ENCODE data around the gene AGMO.

Gene AGMO

DNA sequence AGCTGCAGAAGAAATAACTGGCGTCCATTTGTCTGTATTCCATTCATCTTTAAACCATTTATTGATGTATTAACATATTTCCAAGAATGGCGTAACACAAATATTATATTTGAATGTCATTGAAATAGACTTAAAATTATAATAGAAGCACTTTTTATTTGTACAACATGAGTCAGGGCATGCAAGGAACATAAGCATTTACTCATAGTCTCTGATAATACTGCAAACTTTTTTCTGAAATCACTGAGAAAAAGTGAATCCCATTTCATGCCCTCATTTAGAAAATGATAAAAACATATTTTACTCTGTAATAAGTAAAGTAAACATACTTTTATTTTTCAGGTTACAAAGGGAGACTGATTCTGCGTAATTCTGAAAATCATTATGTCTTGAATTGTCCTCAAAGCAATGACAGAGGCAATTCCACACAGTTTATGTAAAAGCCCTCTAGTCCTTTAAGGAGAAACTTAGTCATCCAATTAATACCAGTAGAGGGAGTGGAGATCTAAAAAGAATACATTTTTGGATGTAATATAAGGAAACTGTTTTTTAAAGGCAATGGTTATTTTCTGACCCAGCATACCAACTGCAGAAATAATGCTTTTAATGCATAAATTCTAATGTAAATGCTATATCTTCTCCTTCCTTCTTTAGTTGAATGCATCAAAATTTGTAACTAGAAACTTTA lies 58.1 kb downstream of the AGMO start:
- Histone ChIP-seq H3K4me3 (ENCODE audit: low read depth in 1 of 2, low read length in 1 of 2) (no peak overlapping the region), H3K36me3 (no peaks in the 10 kb centered on the region), H3K4me1 (ENCODE audit: control insufficient read depth in 1 of 2, insufficient read depth in 1 of 2, low read depth in 1 of 2, low read length in 1 of 2) (no peaks in the 10 kb centered on the region), H3K27ac (no peak overlapping the region), H3K27me3 (no peaks in the 10 kb centered on the region), H3K9me3 (no peaks in the 10 kb centered on the region)
- TF ChIP-seq, protein P1, sequence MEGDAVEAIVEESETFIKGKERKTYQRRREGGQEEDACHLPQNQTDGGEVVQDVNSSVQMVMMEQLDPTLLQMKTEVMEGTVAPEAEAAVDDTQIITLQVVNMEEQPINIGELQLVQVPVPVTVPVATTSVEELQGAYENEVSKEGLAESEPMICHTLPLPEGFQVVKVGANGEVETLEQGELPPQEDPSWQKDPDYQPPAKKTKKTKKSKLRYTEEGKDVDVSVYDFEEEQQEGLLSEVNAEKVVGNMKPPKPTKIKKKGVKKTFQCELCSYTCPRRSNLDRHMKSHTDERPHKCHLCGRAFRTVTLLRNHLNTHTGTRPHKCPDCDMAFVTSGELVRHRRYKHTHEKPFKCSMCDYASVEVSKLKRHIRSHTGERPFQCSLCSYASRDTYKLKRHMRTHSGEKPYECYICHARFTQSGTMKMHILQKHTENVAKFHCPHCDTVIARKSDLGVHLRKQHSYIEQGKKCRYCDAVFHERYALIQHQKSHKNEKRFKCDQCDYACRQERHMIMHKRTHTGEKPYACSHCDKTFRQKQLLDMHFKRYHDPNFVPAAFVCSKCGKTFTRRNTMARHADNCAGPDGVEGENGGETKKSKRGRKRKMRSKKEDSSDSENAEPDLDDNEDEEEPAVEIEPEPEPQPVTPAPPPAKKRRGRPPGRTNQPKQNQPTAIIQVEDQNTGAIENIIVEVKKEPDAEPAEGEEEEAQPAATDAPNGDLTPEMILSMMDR (IDR thresholded peaks at IDR 0.05) = no peak

DNA sequence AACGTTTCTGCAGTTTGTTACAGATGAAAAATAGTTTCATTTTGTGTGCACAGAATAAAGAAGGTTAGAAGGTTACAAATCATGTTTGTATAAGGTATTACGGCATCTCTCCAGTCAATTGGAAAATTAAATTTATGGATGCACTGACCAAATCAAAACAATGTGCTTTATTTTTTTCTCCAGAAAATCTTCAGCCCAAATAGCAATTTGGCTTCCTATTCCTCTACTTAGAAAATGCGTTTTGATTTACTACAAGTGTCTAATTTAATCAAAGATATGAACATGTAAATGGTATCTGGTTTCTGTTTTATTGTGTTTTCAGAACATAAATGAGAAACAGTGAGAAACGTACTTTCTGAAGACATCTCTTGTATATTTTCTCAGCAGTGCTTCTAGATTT lies 63.4 kb downstream of the AGMO start:
- H3K9me3 ChIP-seq = no peaks in the 10 kb centered on the region
- no peaks in the 10 kb centered on the region for H3K4me1 ChIP-seq (ENCODE audit: control insufficient read depth in 1 of 2, insufficient read depth in 1 of 2, low read depth in 1 of 2, low read length in 1 of 2)
- no peak overlapping the region for H3K4me3 ChIP-seq (ENCODE audit: low read depth in 1 of 2, low read length in 1 of 2)
- no peaks in the 10 kb centered on the region for H3K27me3 ChIP-seq
- H3K27ac ChIP-seq = no peak overlapping the region
- H3K36me3 ChIP-seq = no peaks in the 10 kb centered on the region
- TF ChIP-seq, protein P1 (IDR thresholded peaks at IDR 0.05) = no peak

DNA sequence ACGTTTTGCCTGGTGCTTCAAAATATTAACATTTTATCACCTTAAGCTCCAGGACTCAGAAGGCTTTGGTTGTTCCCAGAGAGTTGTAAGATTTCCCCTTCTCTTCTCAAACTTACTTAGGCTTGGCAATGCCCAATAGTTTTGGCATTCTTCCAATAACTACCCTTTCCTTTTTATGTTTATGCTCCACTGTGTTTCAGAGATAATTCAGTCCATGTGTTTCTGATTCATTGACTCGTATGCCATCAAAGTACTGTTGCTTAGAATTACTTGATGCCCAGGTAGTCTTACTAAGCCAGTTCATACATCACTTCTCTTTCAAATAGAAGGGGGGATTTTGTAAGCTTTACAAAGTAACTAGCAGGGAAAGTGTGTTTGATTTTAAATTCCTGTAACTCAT lies 66.6 kb downstream of the AGMO start:
- H3K27ac ChIP-seq = no peak overlapping the region
- H3K4me3 ChIP-seq (ENCODE audit: low read depth in 1 of 2, low read length in 1 of 2) = no peak overlapping the region
- H3K36me3 ChIP-seq = no peaks in the 10 kb centered on the region
- no peaks in the 10 kb centered on the region for H3K9me3 ChIP-seq
- H3K27me3 ChIP-seq = no peaks in the 10 kb centered on the region
- peaks cover 0 to 3% of the 10 kb centered on the region in 2 experiments for H3K4me1 ChIP-seq (ENCODE audit: control insufficient read depth in 1 of 2, insufficient read depth in 1 of 2, low read depth in 1 of 2, low read length in 1 of 2)
- TF ChIP-seq, protein P1 (IDR thresholded peaks at IDR 0.05) = no peak

DNA sequence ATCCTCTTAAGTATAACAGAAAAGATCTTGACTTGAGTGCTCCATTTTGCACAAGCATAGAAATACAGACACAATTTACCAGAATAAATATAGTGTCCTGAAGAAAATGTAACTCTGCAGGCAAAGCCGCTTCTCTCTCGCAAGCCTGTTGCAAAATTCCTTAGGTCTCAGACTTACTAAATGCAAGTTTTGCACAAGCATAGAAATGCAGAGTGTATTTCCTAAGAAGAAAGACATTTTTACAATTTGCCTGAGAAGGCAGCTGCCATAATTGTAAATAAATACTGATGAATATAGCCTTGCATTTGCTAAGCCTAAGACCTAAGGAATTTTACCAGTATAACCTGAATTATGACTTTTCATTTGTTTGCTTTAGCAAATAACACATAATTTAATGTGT lies 67.1 kb downstream of the AGMO start:
- no peak overlapping the region for H3K4me3 ChIP-seq (ENCODE audit: low read depth in 1 of 2, low read length in 1 of 2)
- H3K36me3 ChIP-seq = no peaks in the 10 kb centered on the region
- H3K27me3 ChIP-seq = no peaks in the 10 kb centered on the region
- TF ChIP-seq, protein P1 (IDR thresholded peaks at IDR 0.05) = no peak
- H3K27ac ChIP-seq = no peak overlapping the region
- H3K4me1 ChIP-seq (ENCODE audit: control insufficient read depth in 1 of 2, insufficient read depth in 1 of 2, low read depth in 1 of 2, low read length in 1 of 2) = peaks cover 0 to 3% of the 10 kb centered on the region in 2 experiments
- no peaks in the 10 kb centered on the region for H3K9me3 ChIP-seq

DNA sequence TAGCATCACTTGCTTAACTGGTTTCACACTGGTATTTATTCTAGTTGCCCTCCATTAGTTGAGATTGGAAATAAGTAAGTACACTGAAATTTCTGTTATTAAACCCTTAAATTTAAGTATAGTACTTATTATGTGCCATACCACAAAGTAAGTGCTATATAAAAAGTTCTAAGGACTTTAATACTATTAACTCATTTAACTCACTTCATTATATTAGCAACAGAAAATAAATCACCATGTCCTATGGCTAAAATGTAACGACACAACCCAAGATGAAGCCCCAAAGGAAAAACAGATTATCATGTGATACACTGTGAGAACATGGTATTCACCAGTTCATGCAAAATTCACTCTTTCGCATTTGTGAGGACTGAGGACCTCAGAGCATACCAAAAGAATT lies 70.5 kb downstream of the AGMO start:
- no peaks in the 10 kb centered on the region for H3K9me3 ChIP-seq
- no peaks in the 10 kb centered on the region for H3K27me3 ChIP-seq
- no peaks in the 10 kb centered on the region for H3K36me3 ChIP-seq
- no peak overlapping the region for H3K27ac ChIP-seq
- TF ChIP-seq, protein P1 (IDR thresholded peaks at IDR 0.05) = no peak
- H3K4me1 ChIP-seq (ENCODE audit: control insufficient read depth in 1 of 2, insufficient read depth in 1 of 2, low read depth in 1 of 2, low read length in 1 of 2) = peaks cover 0 to 3% of the 10 kb centered on the region in 2 experiments
- no peak overlapping the region for H3K4me3 ChIP-seq (ENCODE audit: low read depth in 1 of 2, low read length in 1 of 2)

All from neutrophil (primary cell).